ENCODE results near the gene NMRAL1. TPM values are rescaled to one million over a fixed set of nuclear protein-coding genes. Genes with fewer than 3 reads are reported as not detected.

The NMRAL1 gene
- 10 to 100 TPM; 41.7 to 72.7 (median 51.5) TPM for total RNA-seq
- 10 to 100 TPM; 15.0 to 56.5 TPM for polyA plus RNA-seq
- long read RNA-seq, donor 1, transcript NMRAL1-212 (6 exons, 1,240 nt) = minor isoform, 15 of 159 reads
- long read RNA-seq, donor 1, transcript NMRAL1-202 (6 exons, 1,233 nt) = major isoform, 69 of 159 reads
- long read RNA-seq, donor 1, transcript NMRAL1-201 (6 exons, 1,376 nt) = minor isoform, 41 of 159 reads
- long read RNA-seq, donor 1, partial matches to known transcripts = 7 of 159 reads
- long read RNA-seq, donor 1, other reads (novel, unspliced or antisense) = 27 of 159 reads
- long read RNA-seq, donor 2, transcript NMRAL1-202 (6 exons, 1,233 nt) = major isoform, 15 of 28 reads
- long read RNA-seq, donor 2, partial matches to known transcripts = 5 of 28 reads
- long read RNA-seq, donor 2, other reads (novel, unspliced or antisense) = 0 of 28 reads
- long read RNA-seq, donor 3, transcript NMRAL1-202 (6 exons, 1,233 nt) = minor isoform, 6 of 48 reads
- long read RNA-seq, donor 3, transcript NMRAL1-212 (6 exons, 1,240 nt) = major isoform, 11 of 48 reads
- long read RNA-seq, donor 3, transcript NMRAL1-201 (6 exons, 1,376 nt) = minor isoform, 6 of 48 reads
- long read RNA-seq, donor 3, partial matches to known transcripts = 9 of 48 reads
- long read RNA-seq, donor 3, other reads (novel, unspliced or antisense) = 16 of 48 reads

DNA sequence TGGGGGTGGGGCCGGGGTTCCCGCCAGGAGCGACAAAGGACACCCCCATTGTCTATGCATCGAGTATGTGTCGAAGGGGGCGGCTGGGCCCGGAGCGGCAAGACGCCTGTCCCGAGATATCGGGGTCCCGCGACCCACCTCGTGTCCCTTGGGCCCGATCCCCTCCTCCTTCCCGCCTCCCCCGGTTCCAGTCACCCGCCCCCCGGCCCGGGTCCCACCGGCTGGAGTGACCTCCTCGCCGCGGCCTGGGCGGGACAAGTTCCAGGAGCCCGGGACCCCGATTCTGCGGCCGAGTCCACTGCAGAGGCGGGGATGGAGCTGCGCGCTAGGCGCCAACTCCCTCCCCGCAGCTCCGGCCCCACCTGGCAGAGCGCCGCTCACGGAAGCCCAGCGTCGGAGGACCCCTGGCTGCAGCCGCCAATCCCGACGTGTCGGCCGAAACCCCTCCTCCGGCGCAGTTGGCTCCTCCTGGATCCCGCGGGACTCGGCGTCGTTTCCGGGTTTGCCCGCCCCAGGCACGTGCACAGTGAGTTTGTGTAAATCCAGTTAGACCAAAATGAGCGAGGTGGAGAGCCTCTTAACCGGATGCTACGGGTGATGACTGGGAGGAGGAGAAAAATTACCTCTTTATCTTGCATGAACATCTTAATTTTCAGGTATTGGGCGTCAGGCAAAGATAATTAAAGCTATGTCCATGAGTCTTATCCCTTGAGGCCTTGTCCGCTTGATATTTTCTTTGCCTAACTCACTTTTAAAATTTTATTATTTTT is at the start of gene NMRAL1:
Gene NMRAL1 (minus strand): TSS at position 434 of the 770 bp plus-strand sequence. CDS start 493 bp downstream, outside the sequence.
- H3K4me3 ChIP-seq = peak within 1 kb of the TSS; percentile 73
- no peaks in the 10 kb centered on the region for H3K9me3 ChIP-seq
- TF ChIP-seq, protein P1, sequence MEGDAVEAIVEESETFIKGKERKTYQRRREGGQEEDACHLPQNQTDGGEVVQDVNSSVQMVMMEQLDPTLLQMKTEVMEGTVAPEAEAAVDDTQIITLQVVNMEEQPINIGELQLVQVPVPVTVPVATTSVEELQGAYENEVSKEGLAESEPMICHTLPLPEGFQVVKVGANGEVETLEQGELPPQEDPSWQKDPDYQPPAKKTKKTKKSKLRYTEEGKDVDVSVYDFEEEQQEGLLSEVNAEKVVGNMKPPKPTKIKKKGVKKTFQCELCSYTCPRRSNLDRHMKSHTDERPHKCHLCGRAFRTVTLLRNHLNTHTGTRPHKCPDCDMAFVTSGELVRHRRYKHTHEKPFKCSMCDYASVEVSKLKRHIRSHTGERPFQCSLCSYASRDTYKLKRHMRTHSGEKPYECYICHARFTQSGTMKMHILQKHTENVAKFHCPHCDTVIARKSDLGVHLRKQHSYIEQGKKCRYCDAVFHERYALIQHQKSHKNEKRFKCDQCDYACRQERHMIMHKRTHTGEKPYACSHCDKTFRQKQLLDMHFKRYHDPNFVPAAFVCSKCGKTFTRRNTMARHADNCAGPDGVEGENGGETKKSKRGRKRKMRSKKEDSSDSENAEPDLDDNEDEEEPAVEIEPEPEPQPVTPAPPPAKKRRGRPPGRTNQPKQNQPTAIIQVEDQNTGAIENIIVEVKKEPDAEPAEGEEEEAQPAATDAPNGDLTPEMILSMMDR (IDR thresholded peaks at IDR 0.05) = peak in 1 of 3 donors; percentile 20
- TF ChIP-seq POLR2A (IDR thresholded peaks at IDR 0.05) (peak; percentile 58), EP300 (IDR thresholded peaks at IDR 0.05) (no peak)
- peak; percentile 91 to 95 (median 93) for DNase-seq
- peak within 1 kb of the TSS; percentile 56 to 89 for H3K27ac ChIP-seq
- intact Hi-C loops (cut with DNase I) = no loop called here
- no peaks in the 10 kb centered on the region for H3K27me3 ChIP-seq
- no peaks in the 10 kb centered on the region for H3K36me3 ChIP-seq
- H3K4me1 ChIP-seq (ENCODE audit: insufficient read depth) = peaks cover 10% of the 10 kb centered on the region
- 2 to 3% (median 2%) methylated on average over 34 to 60 of the region's 60 CpGs for WGBS, 3 donors

- DNase-seq = no peak
- H3K4me1 ChIP-seq (ENCODE audit: insufficient read depth) = no peaks in the 10 kb centered on the region
- 91 to 94% (median 92%) methylated on average over 4 of the region's 4 CpGs for WGBS, 3 donors
- intact Hi-C loops (cut with DNase I) = no loop called here
- no peak overlapping the region for H3K4me3 ChIP-seq
- H3K36me3 ChIP-seq = no peaks in the 10 kb centered on the region
- no peaks in the 10 kb centered on the region for H3K27me3 ChIP-seq
- no peak overlapping the region for H3K27ac ChIP-seq
- H3K9me3 ChIP-seq = no peaks in the 10 kb centered on the region
- TF ChIP-seq, protein P1 (IDR thresholded peaks at IDR 0.05) = no peak
- TF ChIP-seq EP300 (IDR thresholded peaks at IDR 0.05) (no peak), POLR2A (IDR thresholded peaks at IDR 0.05) (no peak)
These were observed 49.3 kb upstream of the NMRAL1 start for GRCh38 chr16:4523686-4524085.

- H3K36me3 ChIP-seq = no peaks in the 10 kb centered on the region
- H3K27me3 ChIP-seq = no peaks in the 10 kb centered on the region
- intact Hi-C loops (cut with DNase I) = no loop called here
- WGBS, 3 donors = 39 to 49% (median 44%) methylated on average over 6 to 8 of the region's 8 CpGs
- TF ChIP-seq, protein P1 (IDR thresholded peaks at IDR 0.05) = no peak
- TF ChIP-seq EP300 (IDR thresholded peaks at IDR 0.05) (no peak), POLR2A (IDR thresholded peaks at IDR 0.05) (no peak)
- no peaks in the 10 kb centered on the region for H3K9me3 ChIP-seq
- no peak overlapping the region for H3K27ac ChIP-seq
- H3K4me3 ChIP-seq = no peak overlapping the region
- DNase-seq = peak in 3 of 5 donors; percentile 38 to 60 (median 52)
- H3K4me1 ChIP-seq (ENCODE audit: insufficient read depth) = no peaks in the 10 kb centered on the region
These were observed 47.7 kb upstream of the NMRAL1 start for GRCh38 chr16:4522051-4522581.

DNA sequence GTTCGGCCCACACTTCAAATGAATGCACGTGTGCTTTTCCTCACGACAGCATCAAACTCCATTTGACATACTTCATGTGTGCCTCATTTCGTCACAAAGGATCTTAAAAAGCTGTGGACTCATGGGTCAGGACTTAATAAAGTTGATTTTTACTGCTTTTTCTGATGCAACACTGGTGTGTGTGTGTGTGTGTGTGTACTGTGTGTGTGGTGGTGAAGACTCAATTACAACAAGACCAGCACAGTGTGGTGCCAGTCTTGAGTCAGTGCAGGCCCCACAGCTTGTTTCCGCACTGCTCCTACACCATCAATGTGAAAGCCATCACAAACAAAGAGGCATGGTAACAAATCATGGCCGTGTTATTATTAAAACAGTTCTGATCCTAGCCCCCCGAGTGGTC is 46.5 kb upstream of the NMRAL1 start:
- Histone ChIP-seq H3K9me3 (no peaks in the 10 kb centered on the region), H3K4me3 (no peak overlapping the region), H3K36me3 (no peaks in the 10 kb centered on the region), H3K27me3 (no peaks in the 10 kb centered on the region), H3K4me1 (ENCODE audit: insufficient read depth) (no peaks in the 10 kb centered on the region), H3K27ac (no peak overlapping the region)
- no peak for TF ChIP-seq POLR2A (IDR thresholded peaks at IDR 0.05)
- TF ChIP-seq EP300 (IDR thresholded peaks at IDR 0.05) = no peak
- TF ChIP-seq, protein P1 (IDR thresholded peaks at IDR 0.05) = no peak
- WGBS, 3 donors = 77 to 80% (median 79%) methylated on average over 7 of the region's 7 CpGs
- DNase-seq = no peak
- intact Hi-C loops (cut with DNase I) = no loop called here

Measured in ovary (tissue), 10 donors.